ENCODE measurements around the gene SIGLEC11. TPM values are rescaled to one million over a fixed set of nuclear protein-coding genes. Genes with fewer than 3 reads are reported as not detected.
"Not testable (repeated sequence)": the region's sequence is repeated elsewhere in the genome, so short reads cannot be mapped to it uniquely, and the experiment has no call there.

SIGLEC11 gene
- total and polyA plus RNA-seq, 2 donors (not counting 3 experiments of a cell fraction or from before 2014, with no cell fraction given) = not detected

DNA sequence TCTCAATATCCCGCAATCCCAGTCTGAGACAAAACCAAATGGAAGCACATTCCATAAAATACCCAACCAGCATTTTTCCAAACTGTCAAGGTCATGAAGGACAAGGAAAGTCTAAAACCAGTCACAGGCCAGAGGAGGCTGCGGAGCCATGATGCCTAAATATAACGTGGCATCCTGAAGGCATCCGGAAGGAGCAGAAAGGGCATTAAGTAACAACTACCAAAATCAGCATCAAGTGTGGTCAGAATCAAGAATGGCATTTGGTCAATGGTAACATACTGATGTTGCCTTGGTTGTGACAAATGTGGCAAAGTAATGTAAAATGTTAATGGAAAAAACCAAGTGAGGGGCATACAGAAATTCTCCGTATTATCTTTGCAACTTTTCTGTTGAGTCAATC, 35.5 kb downstream of the SIGLEC11 start:
- no peaks in the 10 kb centered on the region for H3K9me3 ChIP-seq (replicated peaks; ENCODE audit: control insufficient read depth, insufficient read depth, low read length)
- no peak overlapping the region for H3K4me2 ChIP-seq (ENCODE audit: insufficient read depth, low read length)
- H3K4me1 ChIP-seq (ENCODE audit: control insufficient read depth, extremely low read depth, insufficient read depth, low read length) = peaks cover 10% of the 10 kb centered on the region
- no peaks in the 10 kb centered on the region for H4K20me1 ChIP-seq (replicated peaks; ENCODE audit: control insufficient read depth, extremely low read depth, insufficient read depth, low read length)
- dilution Hi-C loops (cut with MboI; ENCODE audit: extremely low pct_ligation_motif_present, low sequenced_read_pairs) (no loop called here), intact Hi-C loops (cut with micrococcal nuclease) (no loop called here)
- CTCF ChIA-PET = no interaction called here
- POLR2A ChIA-PET = no interaction called here
- BruUV-seq (replicated peaks) = no TSS peak
- DNase-seq (ENCODE audit: low read depth, low spot score) (no peak), FAIRE-seq (peak; percentile 55)
- H2AFZ ChIP-seq (ENCODE audit: low read depth, low read length) = no peak overlapping the region
- no peaks in the 10 kb centered on the region for H3K27me3 ChIP-seq (ENCODE audit: control insufficient read depth in 2 of 2, insufficient read depth in 2 of 2, low read length in 2 of 2)
- no peak overlapping the region for H3K27ac ChIP-seq (ENCODE audit: insufficient read depth, low read depth, low read length)
- peaks cover 6 to 25% of the 10 kb centered on the region in 2 experiments for H3K36me3 ChIP-seq (ENCODE audit: control insufficient read depth in 2 of 2, extremely low read depth in 1 of 2, insufficient read depth in 2 of 2, low read length in 2 of 2)
- no peak overlapping the region for H3K9ac ChIP-seq (replicated peaks; ENCODE audit: extremely low read depth, insufficient read depth, low read length)
- TF ChIP-seq, protein P1, sequence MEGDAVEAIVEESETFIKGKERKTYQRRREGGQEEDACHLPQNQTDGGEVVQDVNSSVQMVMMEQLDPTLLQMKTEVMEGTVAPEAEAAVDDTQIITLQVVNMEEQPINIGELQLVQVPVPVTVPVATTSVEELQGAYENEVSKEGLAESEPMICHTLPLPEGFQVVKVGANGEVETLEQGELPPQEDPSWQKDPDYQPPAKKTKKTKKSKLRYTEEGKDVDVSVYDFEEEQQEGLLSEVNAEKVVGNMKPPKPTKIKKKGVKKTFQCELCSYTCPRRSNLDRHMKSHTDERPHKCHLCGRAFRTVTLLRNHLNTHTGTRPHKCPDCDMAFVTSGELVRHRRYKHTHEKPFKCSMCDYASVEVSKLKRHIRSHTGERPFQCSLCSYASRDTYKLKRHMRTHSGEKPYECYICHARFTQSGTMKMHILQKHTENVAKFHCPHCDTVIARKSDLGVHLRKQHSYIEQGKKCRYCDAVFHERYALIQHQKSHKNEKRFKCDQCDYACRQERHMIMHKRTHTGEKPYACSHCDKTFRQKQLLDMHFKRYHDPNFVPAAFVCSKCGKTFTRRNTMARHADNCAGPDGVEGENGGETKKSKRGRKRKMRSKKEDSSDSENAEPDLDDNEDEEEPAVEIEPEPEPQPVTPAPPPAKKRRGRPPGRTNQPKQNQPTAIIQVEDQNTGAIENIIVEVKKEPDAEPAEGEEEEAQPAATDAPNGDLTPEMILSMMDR (IDR thresholded peaks at IDR 0.05; ENCODE audit: extremely low read depth in 1 of 2, insufficient read depth in 1 of 2, low read depth in 1 of 2, low read length in 2 of 2) = no peak
- TF ChIP-seq FOS (IDR thresholded peaks at IDR 0.05; ENCODE audit: borderline replicate concordance, insufficient read depth, low read length) (no peak), MYC (IDR thresholded peaks at IDR 0.05; ENCODE audit: low read depth, low read length) (no peak), JUN (IDR thresholded peaks at IDR 0.05; ENCODE audit: borderline replicate concordance, insufficient read depth, insufficient read length, low read depth) (no peak), POLR2AphosphoS5 (IDR thresholded peaks at IDR 0.05; ENCODE audit: insufficient read depth, low read depth, low read length) (no peak), EZH2 (IDR thresholded peaks at IDR 0.05; ENCODE audit: borderline replicate concordance, low read depth, low read length, severe bottlenecking) (no peak), POLR2A (IDR thresholded peaks at IDR 0.05; ENCODE audit: low read depth, low read length) (no peak), GATA2 (IDR thresholded peaks at IDR 0.05; ENCODE audit: insufficient read depth, insufficient read length, low read depth, low read length) (no peak)
- TF ChIP-seq, protein P2, sequence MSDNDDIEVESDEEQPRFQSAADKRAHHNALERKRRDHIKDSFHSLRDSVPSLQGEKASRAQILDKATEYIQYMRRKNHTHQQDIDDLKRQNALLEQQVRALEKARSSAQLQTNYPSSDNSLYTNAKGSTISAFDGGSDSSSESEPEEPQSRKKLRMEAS (IDR thresholded peaks at IDR 0.05; ENCODE audit: insufficient read depth, insufficient read length) = no peak
- H3K4me3 ChIP-seq (replicated peaks in 1 of 3; ENCODE audit: insufficient read depth in 1 of 3, low read depth in 1 of 3, low read length in 3 of 3) = no peak overlapping the region
- H3K79me2 ChIP-seq (ENCODE audit: control insufficient read depth, insufficient read depth, low read length) = peaks cover 82% of the 10 kb centered on the region
- no peaks in the 10 kb centered on the region for H3K9me1 ChIP-seq (replicated peaks; ENCODE audit: control insufficient read depth, extremely low read depth, insufficient read depth, low read length)

DNA sequence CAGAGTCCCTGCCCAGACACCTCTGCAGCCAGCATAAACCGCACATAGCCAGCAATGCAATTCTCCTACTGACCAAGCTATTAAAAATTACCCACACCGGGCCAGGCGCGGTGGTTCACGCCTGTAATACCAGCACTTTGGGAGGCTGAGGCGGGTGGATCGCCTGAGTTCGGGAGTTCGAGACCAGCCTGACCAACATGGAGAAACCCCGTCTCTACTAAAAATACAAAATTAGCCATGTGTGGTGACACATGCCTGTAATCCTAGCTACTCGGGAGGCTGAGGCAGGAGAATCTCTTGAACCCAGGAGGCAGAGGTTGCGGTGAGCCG, 36.1 kb downstream of the SIGLEC11 start:
- H3K27me3 ChIP-seq (ENCODE audit: control insufficient read depth in 2 of 2, insufficient read depth in 2 of 2, low read length in 2 of 2); H4K20me1 ChIP-seq (replicated peaks; ENCODE audit: control insufficient read depth, extremely low read depth, insufficient read depth, low read length); H3K27ac ChIP-seq (ENCODE audit: insufficient read depth, low read depth, low read length); H2AFZ ChIP-seq (ENCODE audit: low read depth, low read length); POLR2A ChIA-PET; dilution Hi-C loops (cut with MboI; ENCODE audit: extremely low pct_ligation_motif_present, low sequenced_read_pairs); DNase-seq (ENCODE audit: low read depth, low spot score); H3K9me3 ChIP-seq (replicated peaks; ENCODE audit: control insufficient read depth, insufficient read depth, low read length); CTCF ChIA-PET; intact Hi-C loops (cut with micrococcal nuclease); FAIRE-seq; H3K4me3 ChIP-seq (replicated peaks in 1 of 3; ENCODE audit: insufficient read depth in 1 of 3, low read depth in 1 of 3, low read length in 3 of 3); H3K9ac ChIP-seq (replicated peaks; ENCODE audit: extremely low read depth, insufficient read depth, low read length); H3K9me1 ChIP-seq (replicated peaks; ENCODE audit: control insufficient read depth, extremely low read depth, insufficient read depth, low read length); BruUV-seq (replicated peaks); H3K4me2 ChIP-seq (ENCODE audit: insufficient read depth, low read length): not testable (repeated sequence)
- Histone ChIP-seq H3K36me3 (ENCODE audit: control insufficient read depth in 2 of 2, extremely low read depth in 1 of 2, insufficient read depth in 2 of 2, low read length in 2 of 2) (peaks cover 6 to 25% of the 10 kb centered on the region in 2 experiments), H3K4me1 (ENCODE audit: control insufficient read depth, extremely low read depth, insufficient read depth, low read length) (peaks cover 10% of the 10 kb centered on the region), H3K79me2 (ENCODE audit: control insufficient read depth, insufficient read depth, low read length) (peaks cover 86% of the 10 kb centered on the region)

All from endothelial cell of umbilical vein (primary cell).